Stimulated activated naive CD8-positive, alpha-beta T cell treated with anti-CD3 and anti-CD28 coated beads, Interleukin-15, amount 100 ng/mL, for 72 hours (primary cell): Measurements from ENCODE around the gene PLCB4.

Experiments used
- ATAC-seq: fragments of 150-1000 bp; cut with Tn5 transposase; 2 replicates; pipeline ENCODE4 v1.10.0; 2021; ENCODE audit warnings: mild to moderate bottlenecking, moderate library complexity
- DNase-seq, 2 donors: peaks; one replicate each; pipeline ENCODE4 v3.0.0; 2021 to 2022
- H3K27ac Mint-ChIP-seq, 2 donors: one replicate each; pipeline ENCODE4 v1.8.0; 2022; ENCODE audit warnings: mild to moderate bottlenecking in 2 of 2, mixed read lengths in 2 of 2, moderate library complexity in 2 of 2
- H3K27me3 Mint-ChIP-seq: one replicate; pipeline ENCODE4 v1.8.0; 2022; ENCODE audit warnings: mixed read lengths
- H3K4me1 Mint-ChIP-seq: one replicate; pipeline ENCODE4 v1.8.0; 2022; ENCODE audit warnings: mild to moderate bottlenecking, mixed read lengths
- H3K4me3 Mint-ChIP-seq, 2 donors: one replicate each; pipeline ENCODE4 v1.8.0; 2022; ENCODE audit warnings: mild to moderate bottlenecking in 2 of 2, mixed read lengths in 2 of 2, moderate library complexity in 1 of 2
- H3K9me3 Mint-ChIP-seq, 2 donors: one replicate each; pipeline ENCODE4 v1.8.0; 2022; ENCODE audit warnings: mixed read lengths in 2 of 2

PLCB4 gene

GRCh38 chr20:9256393-9256792, 187.5 kb downstream of the PLCB4 start:
- no peak for DNase-seq
- no peak for ATAC-seq
- H3K27me3 Mint-ChIP-seq, result no peaks in the 10 kb centered on the region
- no peaks in the 10 kb centered on the region for H3K4me1 Mint-ChIP-seq
- no peak overlapping the region for H3K27ac Mint-ChIP-seq
- H3K9me3 Mint-ChIP-seq, result no peaks in the 10 kb centered on the region
- H3K4me3 Mint-ChIP-seq, result no peak overlapping the region

GRCh38 chr20:9258901-9259300, 190.0 kb downstream of the PLCB4 start:
- H3K27me3 Mint-ChIP-seq, result no peaks in the 10 kb centered on the region
- H3K9me3 Mint-ChIP-seq, result no peaks in the 10 kb centered on the region
- H3K27ac Mint-ChIP-seq, result no peak overlapping the region
- no peak for DNase-seq
- no peak for ATAC-seq
- no peaks in the 10 kb centered on the region for H3K4me1 Mint-ChIP-seq
- no peak overlapping the region for H3K4me3 Mint-ChIP-seq

- ATAC-seq (no peak), DNase-seq (no peak)
- H3K4me1 Mint-ChIP-seq, result no peaks in the 10 kb centered on the region
- H3K4me3 Mint-ChIP-seq, result no peak overlapping the region
- H3K27ac Mint-ChIP-seq, result no peak overlapping the region
- no peaks in the 10 kb centered on the region for H3K27me3 Mint-ChIP-seq
- no peaks in the 10 kb centered on the region for H3K9me3 Mint-ChIP-seq
Observed at GRCh38 chr20:9260027-9260426, 191.1 kb downstream of the PLCB4 start.

GRCh38 chr20:9261781-9262180, 192.9 kb downstream of the PLCB4 start:
- Mint-ChIP-seq H3K4me3 (no peak overlapping the region), H3K27ac (no peak overlapping the region), H3K9me3 (no peaks in the 10 kb centered on the region), H3K4me1 (no peaks in the 10 kb centered on the region), H3K27me3 (no peaks in the 10 kb centered on the region)
- no peak for ATAC-seq
- DNase-seq, result no peak

GRCh38 chr20:9262653-9263194, 193.8 kb downstream of the PLCB4 start:
- no peak overlapping the region for H3K27ac Mint-ChIP-seq
- no peaks in the 10 kb centered on the region for H3K9me3 Mint-ChIP-seq
- H3K4me3 Mint-ChIP-seq, result no peak overlapping the region
- DNase-seq (no peak), ATAC-seq (no peak)
- no peaks in the 10 kb centered on the region for H3K27me3 Mint-ChIP-seq
- no peaks in the 10 kb centered on the region for H3K4me1 Mint-ChIP-seq

- no peak overlapping the region for H3K4me3 Mint-ChIP-seq
- ATAC-seq, result no peak
Observed at GRCh38 chr20:9269280-9269971, 200.5 kb downstream of the PLCB4 start.

GRCh38 chr20:9270831-9271230, 201.9 kb downstream of the PLCB4 start:
- Mint-ChIP-seq H3K4me1 (no peaks in the 10 kb centered on the region), H3K4me3 (no peak overlapping the region), H3K27me3 (no peaks in the 10 kb centered on the region), H3K9me3 (peaks cover 0 to 4% of the 10 kb centered on the region in 2 donors), H3K27ac (no peak overlapping the region)
- no peak for DNase-seq
- ATAC-seq, result no peak

More at GRCh38 chr20:9269280-9269971, 200.5 kb downstream of the PLCB4 start:
- Mint-ChIP-seq H3K4me1 (no peaks in the 10 kb centered on the region), H3K27me3 (no peaks in the 10 kb centered on the region), H3K9me3 (no peaks in the 10 kb centered on the region), H3K27ac (no peak overlapping the region)
- no peak for DNase-seq

GRCh38 chr20:9276966-9277468, 208.1 kb downstream of the PLCB4 start:
- Mint-ChIP-seq H3K27me3 (peaks cover 8% of the 10 kb centered on the region), H3K4me3 (no peak overlapping the region), H3K27ac (no peak overlapping the region), H3K4me1 (no peaks in the 10 kb centered on the region), H3K9me3 (peaks cover 4 to 5% of the 10 kb centered on the region in 2 donors)
- DNase-seq, result no peak
- ATAC-seq, result no peak

GRCh38 chr20:9279918-9280401, 211.1 kb downstream of the PLCB4 start:
- H3K9me3 Mint-ChIP-seq, result peaks cover 4 to 5% of the 10 kb centered on the region in 2 donors
- no peaks in the 10 kb centered on the region for H3K4me1 Mint-ChIP-seq
- ATAC-seq, result no peak
- no peak for DNase-seq
- H3K27ac Mint-ChIP-seq, result no peak overlapping the region
- no peak overlapping the region for H3K4me3 Mint-ChIP-seq
- peaks cover 8% of the 10 kb centered on the region for H3K27me3 Mint-ChIP-seq

- no peak overlapping the region for H3K4me3 Mint-ChIP-seq
- H3K27ac Mint-ChIP-seq, result peak overlapping the region in 1 of 2 donors; percentile 29
- DNase-seq, result no peak
- no peak for ATAC-seq
- no peaks in the 10 kb centered on the region for H3K4me1 Mint-ChIP-seq
- H3K9me3 Mint-ChIP-seq, result peaks cover 3 to 4% of the 10 kb centered on the region in 2 donors
- H3K27me3 Mint-ChIP-seq, result peaks cover 8% of the 10 kb centered on the region
Observed at GRCh38 chr20:9280666-9281065, 211.8 kb downstream of the PLCB4 start.

- Mint-ChIP-seq H3K4me1 (no peaks in the 10 kb centered on the region), H3K27ac (no peak overlapping the region), H3K27me3 (peaks cover 8% of the 10 kb centered on the region), H3K9me3 (peaks cover 0 to 4% of the 10 kb centered on the region in 2 donors), H3K4me3 (no peak overlapping the region)
- ATAC-seq, result no peak
- no peak for DNase-seq
Observed at GRCh38 chr20:9281803-9282202, 212.9 kb downstream of the PLCB4 start.

- H3K4me3 Mint-ChIP-seq, result no peak overlapping the region
- peaks cover 3% of the 10 kb centered on the region for H3K27me3 Mint-ChIP-seq
- no peaks in the 10 kb centered on the region for H3K4me1 Mint-ChIP-seq
- peaks cover 6% of the 10 kb centered on the region in 2 donors for H3K9me3 Mint-ChIP-seq
- ATAC-seq (no peak), DNase-seq (no peak)
- H3K27ac Mint-ChIP-seq, result no peak overlapping the region
Observed at GRCh38 chr20:9285617-9286016, 216.7 kb downstream of the PLCB4 start.

GRCh38 chr20:9286501-9287461, 217.9 kb downstream of the PLCB4 start:
- H3K27ac Mint-ChIP-seq, result no peak overlapping the region
- no peak for ATAC-seq
- H3K4me1 Mint-ChIP-seq, result no peaks in the 10 kb centered on the region
- H3K4me3 Mint-ChIP-seq, result no peak overlapping the region
- DNase-seq, result no peak
- no peaks in the 10 kb centered on the region for H3K27me3 Mint-ChIP-seq
- peaks cover 4 to 6% of the 10 kb centered on the region in 2 donors for H3K9me3 Mint-ChIP-seq

GRCh38 chr20:9287826-9288225, 218.9 kb downstream of the PLCB4 start:
- Mint-ChIP-seq H3K27ac (no peak overlapping the region), H3K4me1 (no peaks in the 10 kb centered on the region), H3K4me3 (no peak overlapping the region), H3K9me3 (peaks cover 4 to 6% of the 10 kb centered on the region in 2 donors), H3K27me3 (no peaks in the 10 kb centered on the region)
- ATAC-seq (no peak), DNase-seq (no peak)

GRCh38 chr20:9290331-9290730, 221.4 kb downstream of the PLCB4 start:
- Mint-ChIP-seq H3K27ac (no peak overlapping the region), H3K4me3 (no peak overlapping the region), H3K4me1 (no peaks in the 10 kb centered on the region), H3K9me3 (peaks cover 4 to 6% of the 10 kb centered on the region in 2 donors), H3K27me3 (no peaks in the 10 kb centered on the region)
- DNase-seq, result no peak
- no peak for ATAC-seq
